H9 (cell line): ENCODE data around the gene ARL17B. TPM values are rescaled to one million over a fixed set of nuclear protein-coding genes. Genes with fewer than 3 reads are reported as not detected.
"Not testable (repeated sequence)": the region's sequence is repeated elsewhere in the genome, so short reads cannot be mapped to it uniquely, and the experiment has no call there.

Experiments
- DNase-seq: peaks from one replicate; pipeline ENCODE4 v3.0.0-alpha.2; 2017
- H2AFZ ChIP-seq: one replicate; pipeline ENCODE4 v1.6.1; 2013; ENCODE audit warnings: mild to moderate bottlenecking, low read length, control low read depth, moderate library complexity
- H2AK5ac ChIP-seq: 2 replicates; pipeline ENCODE4 v1.6.1; 2013; ENCODE audit warnings: low read length, control low read depth, mixed read lengths; ENCODE audit not compliant: insufficient read length
- H2BK120ac ChIP-seq: one replicate; pipeline ENCODE4 v1.6.1; 2013; ENCODE audit warnings: low read depth, mild to moderate bottlenecking, low read length, control low read depth, inconsistent platforms; ENCODE audit not compliant: poor library complexity, severe bottlenecking
- H2BK12ac ChIP-seq: 2 replicates; pipeline ENCODE4 v1.6.1; 2013; ENCODE audit warnings: low read length, control low read depth, mixed read lengths, low read depth; ENCODE audit not compliant: insufficient read length
- H2BK15ac ChIP-seq: 2 replicates; pipeline ENCODE4 v1.6.1; 2013; ENCODE audit warnings: low read depth, low read length, control low read depth
- H2BK20ac ChIP-seq: one replicate; pipeline ENCODE4 v1.6.1; 2013; ENCODE audit warnings: low read depth, mild to moderate bottlenecking, low read length, control low read depth, inconsistent platforms; ENCODE audit not compliant: poor library complexity, severe bottlenecking
- H2BK5ac ChIP-seq: 2 replicates; pipeline ENCODE4 v1.6.1; 2013; ENCODE audit warnings: low read length, control low read depth, mixed read lengths; ENCODE audit not compliant: insufficient read length
- H3K14ac ChIP-seq: 2 replicates; pipeline ENCODE4 v1.6.1; 2013; ENCODE audit warnings: low read length, control low read depth; ENCODE audit not compliant: insufficient read depth
- H3K18ac ChIP-seq: 2 replicates; pipeline ENCODE4 v1.6.1; 2013; ENCODE audit warnings: low read depth, mild to moderate bottlenecking, mixed read lengths, low read length, control low read depth; ENCODE audit not compliant: insufficient read length
- H3K23ac ChIP-seq: 2 replicates; pipeline ENCODE4 v1.6.1; 2013; ENCODE audit warnings: low read length, control low read depth, mixed read lengths, low read depth; ENCODE audit not compliant: insufficient read length
- H3K23me2 ChIP-seq: 2 replicates; pipeline ENCODE4 v1.6.1; 2013; ENCODE audit warnings: low read depth, mild to moderate bottlenecking, mixed read lengths, low read length, control low read depth; ENCODE audit not compliant: insufficient read length, poor library complexity, severe bottlenecking
- H3K27ac ChIP-seq: 2 replicates; pipeline ENCODE4 v1.5.1; 2013; ENCODE audit warnings: low read length, control low read depth, mixed read lengths, low read depth; ENCODE audit not compliant: insufficient read length
- H3K27me3 ChIP-seq: 2 replicates; pipeline ENCODE4 v1.6.1; 2013; ENCODE audit warnings: low read length, control low read depth, inconsistent platforms; ENCODE audit not compliant: insufficient read depth
- H3K4ac ChIP-seq: 2 replicates; pipeline ENCODE4 v1.6.1; 2013; ENCODE audit warnings: low read depth, mild to moderate bottlenecking, control low read depth, inconsistent platforms, low read length, moderate library complexity
- H3K4me1 ChIP-seq: 2 replicates; pipeline ENCODE4 v1.6.1; 2013; ENCODE audit warnings: low read length, control low read depth, inconsistent platforms; ENCODE audit not compliant: insufficient read depth
- H3K4me2 ChIP-seq: 2 replicates; pipeline ENCODE4 v1.6.1; 2013; ENCODE audit warnings: low read length, control low read depth, mixed read lengths; ENCODE audit not compliant: insufficient read length, insufficient read depth
- H3K56ac ChIP-seq: 2 replicates; pipeline ENCODE4 v1.6.1; 2013; ENCODE audit warnings: low read depth, mild to moderate bottlenecking, mixed read lengths, low read length, control low read depth; ENCODE audit not compliant: insufficient read length
- H3K79me1 ChIP-seq: 2 replicates; pipeline ENCODE4 v1.6.1; 2013; ENCODE audit warnings: low read depth, mild to moderate bottlenecking, moderate library complexity, low read length, control low read depth, inconsistent platforms; ENCODE audit not compliant: insufficient read depth, poor library complexity, severe bottlenecking
- H3K79me2 ChIP-seq: 2 replicates; pipeline ENCODE4 v1.6.1; 2013; ENCODE audit warnings: low read length, control low read depth, inconsistent platforms; ENCODE audit not compliant: insufficient read depth
- H3K9ac ChIP-seq: 2 replicates; pipeline ENCODE4 v1.6.1; 2013; ENCODE audit warnings: low read length, control low read depth, mixed read lengths; ENCODE audit not compliant: insufficient read length; ENCODE audit errors: extremely low read depth
- H3K9me3 ChIP-seq: one replicate; pipeline ENCODE4 v1.6.1; 2013; ENCODE audit warnings: low read depth, low read length, inconsistent platforms; ENCODE audit not compliant: control insufficient read depth
- H3T11ph ChIP-seq: one replicate; pipeline ENCODE4 v1.6.1; 2013; ENCODE audit warnings: mild to moderate bottlenecking, low read length, control low read depth, inconsistent platforms
- H4K20me1 ChIP-seq: one replicate; pipeline ENCODE4 v1.6.1; 2013; ENCODE audit not compliant: control insufficient read depth, insufficient read length, insufficient read depth
- H4K5ac ChIP-seq: 2 replicates; pipeline ENCODE4 v1.6.1; 2013; ENCODE audit warnings: low read depth, mild to moderate bottlenecking, mixed read lengths, low read length, control low read depth; ENCODE audit not compliant: insufficient read length
- H4K8ac ChIP-seq: replicated peaks from 2 replicates; pipeline ENCODE4 v1.6.1; 2013; ENCODE audit warnings: low read length, control low read depth, mixed read lengths, low read depth; ENCODE audit not compliant: insufficient read length
- H4K91ac ChIP-seq: 2 replicates; pipeline ENCODE4 v1.6.1; 2013; ENCODE audit warnings: low read depth, mild to moderate bottlenecking, moderate library complexity, mixed read lengths, low read length, control low read depth; ENCODE audit not compliant: insufficient read length
- H3K27ac Mint-ChIP-seq, 3 experiments: 2 replicates in 2 of 3; 3 replicates in 1 of 3; pipeline ENCODE4 v1.8.0; 2020 to 2021; ENCODE audit warnings: mixed read lengths in 3 of 3, mild to moderate bottlenecking in 1 of 3, moderate library complexity in 1 of 3
- H3K27me3 Mint-ChIP-seq: 2 replicates; pipeline ENCODE4 v1.8.0; 2021; ENCODE audit warnings: low read depth, mild to moderate bottlenecking, moderate library complexity, mixed read lengths
- H3K36me3 Mint-ChIP-seq, 3 experiments: 2 replicates in 2 of 3; 3 replicates in 1 of 3; pipeline ENCODE4 v1.8.0; 2020 to 2021; ENCODE audit warnings: low read depth in 3 of 3, mixed read lengths in 3 of 3; ENCODE audit not compliant: insufficient read depth in 1 of 3
- H3K4me1 Mint-ChIP-seq, 2 experiments: 2 replicates each; pipeline ENCODE4 v1.8.0; 2020; ENCODE audit warnings: mixed read lengths in 2 of 2
- H3K4me3 Mint-ChIP-seq, 2 experiments: 2 replicates in 1 of 2; 3 replicates in 1 of 2; pipeline ENCODE4 v1.8.0; 2020 to 2021; ENCODE audit warnings: mild to moderate bottlenecking in 2 of 2, mixed read lengths in 2 of 2, moderate library complexity in 1 of 2
- H3K9me3 Mint-ChIP-seq, 2 experiments: 2 replicates in 1 of 2; 3 replicates in 1 of 2; pipeline ENCODE4 v1.8.0; 2020; ENCODE audit warnings: mild to moderate bottlenecking in 2 of 2, mixed read lengths in 2 of 2, moderate library complexity in 1 of 2
- WGBS: extraction: QIAGEN DNeasy Blood & Tissue Kit; methylation state at CpG from one replicate; pipeline ENCODE4 v1.1.7; 2013; ENCODE audit warnings: missing lambda C conversion rate, low lambda C conversion rate, mixed read lengths; ENCODE audit not compliant: insufficient read length; ENCODE audit errors: extremely low coverage; 5-methylcytosine and 5-hydroxymethylcytosine counted together
- total RNA-seq: library from RNA; stranded (reverse); gene quantifications from 2 replicates; pipeline ENCODE4 v1.2.1, GENCODE V29; 2021

Gene ARL17B
- total RNA-seq, 1 experiment from 2014 or later, result 10.8 TPM

GRCh38 chr17:46342131-46342530, 19.4 kb downstream of the ARL17B start:
- H3K79me1 ChIP-seq, H3K56ac ChIP-seq, DNase-seq, H3K9ac ChIP-seq, H3K79me2 ChIP-seq, H3K4me1 ChIP-seq, H3K23me2 ChIP-seq, H3T11ph ChIP-seq, H3K27me3 ChIP-seq, H3K36me3 Mint-ChIP-seq, H2BK12ac ChIP-seq, H2AFZ ChIP-seq, H3K27ac ChIP-seq, H3K18ac ChIP-seq, H4K91ac ChIP-seq, H3K9me3 ChIP-seq, H2BK5ac ChIP-seq, H3K14ac ChIP-seq, H2BK20ac ChIP-seq, H4K8ac ChIP-seq, H3K4me3 Mint-ChIP-seq, H3K4ac ChIP-seq, H4K5ac ChIP-seq, H3K27me3 Mint-ChIP-seq, H3K4me1 Mint-ChIP-seq, H2AK5ac ChIP-seq, H2BK120ac ChIP-seq, H4K20me1 ChIP-seq, H3K23ac ChIP-seq, H2BK15ac ChIP-seq, H3K27ac Mint-ChIP-seq, H3K9me3 Mint-ChIP-seq, H3K4me2 ChIP-seq: not testable (repeated sequence)
- no CpG with 5 or more reads among the region's 3 CpGs for WGBS

DNA sequence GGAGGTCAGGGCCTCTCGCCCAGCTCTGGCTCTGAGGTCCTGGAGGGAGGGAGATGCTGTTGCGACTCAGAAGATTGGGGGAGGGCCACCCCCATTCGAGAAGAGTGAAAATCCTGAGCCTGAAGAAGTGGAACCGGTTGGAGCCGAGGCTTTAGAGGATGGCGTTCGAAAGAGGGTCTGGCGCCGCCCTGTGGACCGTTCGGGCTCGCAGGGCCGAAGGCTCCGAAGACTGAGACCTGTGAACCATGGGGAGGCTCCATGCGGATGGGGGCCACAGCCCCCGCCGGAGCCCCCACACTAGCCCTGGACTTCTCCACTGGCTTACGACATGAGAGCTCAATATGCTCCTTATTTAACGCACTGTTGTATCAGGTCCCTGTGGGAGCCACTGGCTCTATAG, 20.3 kb downstream of the ARL17B start:
- DNase-seq, H3K4me1 Mint-ChIP-seq, H4K91ac ChIP-seq, H3K27me3 ChIP-seq, H3K9me3 ChIP-seq, H2BK15ac ChIP-seq, H2BK20ac ChIP-seq, H3K36me3 Mint-ChIP-seq, H2AK5ac ChIP-seq, H4K20me1 ChIP-seq, H3K56ac ChIP-seq, H3K23ac ChIP-seq, H3K9me3 Mint-ChIP-seq, H3T11ph ChIP-seq, H3K79me1 ChIP-seq, H3K14ac ChIP-seq, H3K27ac ChIP-seq, H3K27ac Mint-ChIP-seq, H3K27me3 Mint-ChIP-seq, H2AFZ ChIP-seq, H3K79me2 ChIP-seq, H3K18ac ChIP-seq, H2BK12ac ChIP-seq, H4K8ac ChIP-seq, H3K4me3 Mint-ChIP-seq, H3K4ac ChIP-seq, H2BK5ac ChIP-seq, H3K23me2 ChIP-seq, H2BK120ac ChIP-seq, H4K5ac ChIP-seq, H3K9ac ChIP-seq, H3K4me2 ChIP-seq, H3K4me1 ChIP-seq: not testable (repeated sequence)
- no CpG with 5 or more reads among the region's 19 CpGs for WGBS
